AG04449 (cell line): ENCODE measurements around the gene NAA30.

Experiments used
- CTCF ChIA-PET: fragments of 350-600 bp; formaldehyde crosslinking; extraction: SDS; loops from one replicate; lab custom pipeline; 2021; ENCODE audit warnings: antibody characterized with exemption; lab: Yijun Ruan, JAX
- POLR2A ChIA-PET: fragments of 400-600, 350-600 bp; formaldehyde crosslinking; extraction: SDS; loops from one replicate; lab custom pipeline; 2020; ENCODE audit warnings: antibody characterized with exemption, inconsistent platforms; lab: Yijun Ruan, JAX
- DNase-seq: peaks from one replicate; pipeline ENCODE4 v3.0.0-alpha.2; 2010; ENCODE audit warnings: low read depth, low spot score
- H3K4me3 ChIP-seq: 2 replicates; pipeline ENCODE4 v1.5.1; 2011; ENCODE audit warnings: low read depth, mild to moderate bottlenecking, control low read depth, low read length
- TF ChIP-seq, protein P1 (sequence below): IDR thresholded peaks from one replicate; pipeline ENCODE4 v1.5.1; 2011; ENCODE audit warnings: mild to moderate bottlenecking, moderate library complexity, low read length, control low read depth, inconsistent platforms; ENCODE audit not compliant: insufficient read depth; ENCODE audit errors: missing control alignments

NAA30 gene

DNA sequence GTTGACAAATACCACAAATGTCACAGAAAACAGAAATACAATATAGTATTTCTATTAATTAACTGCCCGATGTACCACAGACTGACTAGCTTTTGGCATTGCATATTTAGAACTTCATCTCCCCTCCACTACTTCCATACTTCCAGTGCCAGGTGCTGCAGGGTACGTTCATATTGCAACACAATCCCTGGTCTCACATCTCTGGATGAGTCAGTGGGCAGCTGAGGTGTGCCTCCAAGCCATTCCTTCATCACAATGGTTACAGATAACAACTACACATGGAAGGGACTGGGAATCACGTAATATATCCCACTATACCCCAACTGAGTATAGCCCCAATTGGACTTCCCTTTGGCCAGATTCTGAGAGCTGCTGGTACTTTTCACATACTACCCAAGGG lies 72.2 kb downstream of the NAA30 start:
- DNase-seq: no peak
- ChIA-PET CTCF (no interaction called here), POLR2A (no interaction called here)
- TF ChIP-seq, protein P1, sequence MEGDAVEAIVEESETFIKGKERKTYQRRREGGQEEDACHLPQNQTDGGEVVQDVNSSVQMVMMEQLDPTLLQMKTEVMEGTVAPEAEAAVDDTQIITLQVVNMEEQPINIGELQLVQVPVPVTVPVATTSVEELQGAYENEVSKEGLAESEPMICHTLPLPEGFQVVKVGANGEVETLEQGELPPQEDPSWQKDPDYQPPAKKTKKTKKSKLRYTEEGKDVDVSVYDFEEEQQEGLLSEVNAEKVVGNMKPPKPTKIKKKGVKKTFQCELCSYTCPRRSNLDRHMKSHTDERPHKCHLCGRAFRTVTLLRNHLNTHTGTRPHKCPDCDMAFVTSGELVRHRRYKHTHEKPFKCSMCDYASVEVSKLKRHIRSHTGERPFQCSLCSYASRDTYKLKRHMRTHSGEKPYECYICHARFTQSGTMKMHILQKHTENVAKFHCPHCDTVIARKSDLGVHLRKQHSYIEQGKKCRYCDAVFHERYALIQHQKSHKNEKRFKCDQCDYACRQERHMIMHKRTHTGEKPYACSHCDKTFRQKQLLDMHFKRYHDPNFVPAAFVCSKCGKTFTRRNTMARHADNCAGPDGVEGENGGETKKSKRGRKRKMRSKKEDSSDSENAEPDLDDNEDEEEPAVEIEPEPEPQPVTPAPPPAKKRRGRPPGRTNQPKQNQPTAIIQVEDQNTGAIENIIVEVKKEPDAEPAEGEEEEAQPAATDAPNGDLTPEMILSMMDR: no peak
- H3K4me3 ChIP-seq: no peak overlapping the region

DNA sequence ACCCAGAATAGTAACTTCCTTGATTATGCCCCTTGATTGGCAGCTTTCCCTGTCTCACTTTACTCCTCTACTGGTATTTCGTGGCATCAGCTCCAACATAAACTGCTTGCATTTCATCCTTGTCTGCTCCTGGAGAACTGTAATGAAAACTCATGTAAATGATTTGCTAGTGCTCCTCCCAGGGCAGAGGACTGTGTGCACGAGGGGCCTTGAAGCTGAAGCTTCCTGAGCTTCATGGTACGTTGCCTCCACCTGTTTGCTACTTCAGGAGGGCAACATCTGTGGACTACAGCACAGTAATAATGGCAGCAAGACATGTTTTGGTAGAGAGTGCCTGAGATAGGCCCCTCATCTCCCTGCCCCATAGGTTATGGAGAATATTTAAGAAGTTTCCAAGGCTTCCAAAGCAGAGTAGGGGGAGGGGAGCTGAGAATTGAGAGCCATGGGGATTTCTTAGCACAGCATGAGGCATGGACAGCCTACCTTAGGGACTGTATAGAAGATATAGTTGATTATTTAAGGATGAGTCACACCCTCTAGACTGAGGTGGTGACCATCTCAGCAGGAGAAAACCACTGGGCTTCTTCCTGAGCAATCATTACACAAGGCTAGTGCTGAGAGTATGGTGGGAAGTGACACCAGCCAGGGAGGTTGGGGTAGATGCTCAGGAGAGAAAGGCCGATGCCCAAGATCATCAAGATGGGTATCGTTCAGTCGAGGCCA lies 73.8 kb downstream of the NAA30 start:
- ChIA-PET CTCF (no interaction called here), POLR2A (interaction anchor here (0.6 kb wide), 1 partner anchor 69 kb away, joined by 4 read pairs; no protein-coding TSS in a partner anchor)
- TF ChIP-seq, protein P1: no peak
- DNase-seq: no peak
- no peak overlapping the region for H3K4me3 ChIP-seq
